ENCODE data around the gene VPS13C.
"Not testable (repeated sequence)": the region's sequence is repeated elsewhere in the genome, so short reads cannot be mapped to it uniquely, and the experiment has no call there.

The VPS13C gene

GRCh38 chr15:62075595-62076277 is 15.5 kb upstream of the VPS13C start:
- peak in 1 of 3 experiments; percentile 33 for DNase-seq

GRCh38 chr15:62071711-62072308 is 11.6 kb upstream of the VPS13C start:
- peak; percentile 23 to 66 (median 46) for DNase-seq

- no peak for DNase-seq
Measured at GRCh38 chr15:62069551-62069950, 9.3 kb upstream of the VPS13C start.

- no peak for DNase-seq
Measured at GRCh38 chr15:62068810-62069167, 8.5 kb upstream of the VPS13C start.

- peak; percentile 1 to 76 (median 59) for DNase-seq
Measured at GRCh38 chr15:62068071-62068809, 8.0 kb upstream of the VPS13C start.

- DNase-seq: peak; percentile 4 to 78 (median 71)
Measured at GRCh38 chr15:62067448-62068044, 7.3 kb upstream of the VPS13C start.

- DNase-seq: peak; percentile 73 to 88 (median 75)
Measured at GRCh38 chr15:62066663-62067447, 6.6 kb upstream of the VPS13C start, which contains the start of gene C2CD4A. C2CD4A (plus strand) TSS chr15:62066977; CDS start chr15:62067614, 637 bp downstream.

GRCh38 chr15:62063825-62064635 is 3.8 kb upstream of the VPS13C start:
- DNase-seq: no peak

GRCh38 chr15:62060896-62061280 is 641 bp upstream of the VPS13C start:
- no peak for DNase-seq

- peak in 2 of 3 experiments; percentile 32 to 85 for DNase-seq
Measured at GRCh38 chr15:62059816-62060112, 483 bp downstream of the VPS13C start.

- DNase-seq: peak in 1 of 3 experiments; percentile 58
Measured at GRCh38 chr15:62059108-62059815, 985 bp downstream of the VPS13C start.

- DNase-seq: no peak
Measured at GRCh38 chr15:62058327-62059028, 1.8 kb downstream of the VPS13C start.

- DNase-seq: no peak
Measured at GRCh38 chr15:62057341-62057980, 2.8 kb downstream of the VPS13C start.

- no peak for DNase-seq
Measured at GRCh38 chr15:62054979-62055378, 5.3 kb downstream of the VPS13C start.

- no peak for DNase-seq
Measured at GRCh38 chr15:62053439-62054085, 6.7 kb downstream of the VPS13C start.

GRCh38 chr15:62052713-62053112 is 7.5 kb downstream of the VPS13C start:
- no peak for DNase-seq

- DNase-seq: no peak
Measured at GRCh38 chr15:62051166-62051565, 9.1 kb downstream of the VPS13C start.

GRCh38 chr15:62050115-62050514 is 10.1 kb downstream of the VPS13C start:
- no peak for DNase-seq

- not testable (repeated sequence) for DNase-seq
Measured at GRCh38 chr15:62048254-62048653, 12.0 kb downstream of the VPS13C start.

All from NCI-H1417 (cell line).